ENCODE data around the gene IFNAR1. TPM values are rescaled to one million over a fixed set of nuclear protein-coding genes. Genes with fewer than 3 reads are reported as not detected.
"Not testable (repeated sequence)": the region's sequence is repeated elsewhere in the genome, so short reads cannot be mapped to it uniquely, and the experiment has no call there.

The IFNAR1 gene
- total and polyA plus RNA-seq, 7 donors, result 10.4 to 31.6 (median 17.5) TPM

GRCh38 chr21:33317786-33318486, 6.8 kb upstream of the IFNAR1 start:
- H3K4me3 ChIP-seq, result no peak overlapping the region
- no peaks in the 10 kb centered on the region for H3K36me3 ChIP-seq (ENCODE audit: insufficient read depth in 1 of 2, low read depth in 1 of 2)
- H3K27me3 ChIP-seq (ENCODE audit: insufficient read depth in 3 of 3, low read length in 2 of 3), result no peaks in the 10 kb centered on the region
- ATAC-seq, result no peak
- 73 to 79% (median 75%) methylated on average over 14 of the region's 14 CpGs for WGBS, 3 donors
- TF ChIP-seq, protein P1, sequence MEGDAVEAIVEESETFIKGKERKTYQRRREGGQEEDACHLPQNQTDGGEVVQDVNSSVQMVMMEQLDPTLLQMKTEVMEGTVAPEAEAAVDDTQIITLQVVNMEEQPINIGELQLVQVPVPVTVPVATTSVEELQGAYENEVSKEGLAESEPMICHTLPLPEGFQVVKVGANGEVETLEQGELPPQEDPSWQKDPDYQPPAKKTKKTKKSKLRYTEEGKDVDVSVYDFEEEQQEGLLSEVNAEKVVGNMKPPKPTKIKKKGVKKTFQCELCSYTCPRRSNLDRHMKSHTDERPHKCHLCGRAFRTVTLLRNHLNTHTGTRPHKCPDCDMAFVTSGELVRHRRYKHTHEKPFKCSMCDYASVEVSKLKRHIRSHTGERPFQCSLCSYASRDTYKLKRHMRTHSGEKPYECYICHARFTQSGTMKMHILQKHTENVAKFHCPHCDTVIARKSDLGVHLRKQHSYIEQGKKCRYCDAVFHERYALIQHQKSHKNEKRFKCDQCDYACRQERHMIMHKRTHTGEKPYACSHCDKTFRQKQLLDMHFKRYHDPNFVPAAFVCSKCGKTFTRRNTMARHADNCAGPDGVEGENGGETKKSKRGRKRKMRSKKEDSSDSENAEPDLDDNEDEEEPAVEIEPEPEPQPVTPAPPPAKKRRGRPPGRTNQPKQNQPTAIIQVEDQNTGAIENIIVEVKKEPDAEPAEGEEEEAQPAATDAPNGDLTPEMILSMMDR (IDR thresholded peaks at IDR 0.05), result no peak
- no peak for DNase-seq
- no peaks in the 10 kb centered on the region for H3K4me1 ChIP-seq
- intact Hi-C loops (cut with DNase I), result no loop called here
- no peaks in the 10 kb centered on the region for H3K9me3 ChIP-seq
- H3K27ac ChIP-seq, result no peak overlapping the region

DNA sequence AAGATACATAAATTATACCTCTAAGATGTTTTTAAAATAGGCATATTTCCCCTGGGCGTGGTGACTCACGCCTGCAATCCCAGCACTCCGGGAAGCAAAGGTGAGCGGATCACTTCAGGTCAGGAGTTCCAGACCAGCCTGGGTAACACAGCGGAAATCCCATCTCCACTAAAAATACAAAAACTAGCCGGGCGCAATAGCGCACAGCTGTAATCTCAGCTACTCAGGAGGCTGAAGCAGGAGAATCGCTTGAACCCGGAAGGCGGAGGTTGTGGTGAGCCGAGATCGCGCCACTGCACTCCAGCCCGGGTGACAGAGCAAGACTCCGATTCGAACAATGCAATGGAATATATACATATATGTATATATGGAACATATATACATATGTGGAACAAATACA, 3.8 kb upstream of the IFNAR1 start:
- intact Hi-C loops (cut with DNase I); H3K27me3 ChIP-seq (ENCODE audit: insufficient read depth in 3 of 3, low read length in 2 of 3); H3K4me1 ChIP-seq; ATAC-seq; H3K36me3 ChIP-seq (ENCODE audit: insufficient read depth in 1 of 2, low read depth in 1 of 2); H3K9me3 ChIP-seq; H3K4me3 ChIP-seq; H3K27ac ChIP-seq: not testable (repeated sequence)
- peak; percentile 33 to 64 for DNase-seq
- 81 to 89% (median 82%) methylated on average over 17 of the region's 17 CpGs for WGBS, 3 donors

- H3K9me3 ChIP-seq; ATAC-seq; H3K27me3 ChIP-seq (ENCODE audit: insufficient read depth in 3 of 3, low read length in 2 of 3); DNase-seq; H3K36me3 ChIP-seq (ENCODE audit: insufficient read depth in 1 of 2, low read depth in 1 of 2); intact Hi-C loops (cut with DNase I); H3K27ac ChIP-seq: not testable (repeated sequence)
- Histone ChIP-seq H3K4me3 (peak overlapping the region; percentile 86), H3K4me1 (peaks cover 26% of the 10 kb centered on the region)
Observed at GRCh38 chr21:33323610-33324009, 1.2 kb upstream of the IFNAR1 start.

GRCh38 chr21:33325222-33326067, 675 bp downstream of the IFNAR1 start:
- H3K36me3 ChIP-seq (ENCODE audit: insufficient read depth in 1 of 2, low read depth in 1 of 2), result no peaks in the 10 kb centered on the region
- peak; percentile 48 to 61 (median 52) for ATAC-seq
- H3K27ac ChIP-seq, result peak overlapping the region; percentile 95
- TF ChIP-seq, protein P1 (IDR thresholded peaks at IDR 0.05), result no peak
- intact Hi-C loops (cut with DNase I), result loop anchor here in 1 of 2 donors (5.0 kb wide), 1 partner anchor 128 kb away; no protein-coding TSS in a partner anchor
- H3K4me1 ChIP-seq, result peaks cover 26% of the 10 kb centered on the region
- WGBS, 3 donors, result 0 to 1% (median 0%) methylated on average over 28 of the region's 28 CpGs
- H3K4me3 ChIP-seq, result peak overlapping the region; percentile 86
- DNase-seq, result peak; percentile 68 to 79
- H3K27me3 ChIP-seq (ENCODE audit: insufficient read depth in 3 of 3, low read length in 2 of 3), result no peaks in the 10 kb centered on the region
- H3K9me3 ChIP-seq, result no peaks in the 10 kb centered on the region

DNA sequence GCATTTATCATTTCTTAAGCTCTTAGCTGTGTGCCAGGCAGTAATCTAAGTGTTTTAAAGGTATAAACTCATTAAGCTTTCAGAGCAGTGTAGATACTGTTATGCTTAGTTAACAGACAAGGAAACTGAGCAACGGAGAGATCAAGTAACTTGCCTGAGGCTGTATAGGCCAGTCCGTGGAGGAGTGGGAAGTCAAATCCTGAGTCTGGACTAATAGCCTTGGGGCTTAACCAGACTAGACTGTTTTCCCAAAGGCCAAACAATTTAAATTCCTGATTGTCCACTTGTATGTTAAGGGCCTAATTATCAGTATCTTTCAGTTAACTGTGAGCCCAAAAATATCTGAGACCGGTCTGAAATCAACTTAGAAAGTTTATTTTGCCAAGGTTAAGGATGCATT, 2.6 kb downstream of the IFNAR1 start:
- peaks cover 0 to 7% of the 10 kb centered on the region in 2 donors for H3K36me3 ChIP-seq (ENCODE audit: insufficient read depth in 1 of 2, low read depth in 1 of 2)
- intact Hi-C loops (cut with DNase I), result loop anchor here in 1 of 2 donors (5.0 kb wide), 1 partner anchor 130 kb away; no protein-coding TSS in a partner anchor
- H3K27ac ChIP-seq, result no peak overlapping the region
- TF ChIP-seq, protein P1 (IDR thresholded peaks at IDR 0.05), result no peak
- peak overlapping the region; percentile 86 for H3K4me3 ChIP-seq
- H3K27me3 ChIP-seq (ENCODE audit: insufficient read depth in 3 of 3, low read length in 2 of 3), result no peaks in the 10 kb centered on the region
- WGBS, 3 donors, result 84 to 91% (median 85%) methylated on average over 3 of the region's 3 CpGs
- peaks cover 4% of the 10 kb centered on the region for H3K9me3 ChIP-seq
- no peak for ATAC-seq
- no peak for DNase-seq
- H3K4me1 ChIP-seq, result peaks cover 26% of the 10 kb centered on the region
